ENCODE results near the gene ATOX1. TPM values are rescaled to one million over a fixed set of nuclear protein-coding genes. Genes with fewer than 3 reads are reported as not detected.

The ATOX1 gene
- total and polyA plus RNA-seq, 2 of the 8 experiments (the other 6 are each of a cell fraction or from before 2014, with no cell fraction given) = 79.9 to 232 TPM

DNA sequence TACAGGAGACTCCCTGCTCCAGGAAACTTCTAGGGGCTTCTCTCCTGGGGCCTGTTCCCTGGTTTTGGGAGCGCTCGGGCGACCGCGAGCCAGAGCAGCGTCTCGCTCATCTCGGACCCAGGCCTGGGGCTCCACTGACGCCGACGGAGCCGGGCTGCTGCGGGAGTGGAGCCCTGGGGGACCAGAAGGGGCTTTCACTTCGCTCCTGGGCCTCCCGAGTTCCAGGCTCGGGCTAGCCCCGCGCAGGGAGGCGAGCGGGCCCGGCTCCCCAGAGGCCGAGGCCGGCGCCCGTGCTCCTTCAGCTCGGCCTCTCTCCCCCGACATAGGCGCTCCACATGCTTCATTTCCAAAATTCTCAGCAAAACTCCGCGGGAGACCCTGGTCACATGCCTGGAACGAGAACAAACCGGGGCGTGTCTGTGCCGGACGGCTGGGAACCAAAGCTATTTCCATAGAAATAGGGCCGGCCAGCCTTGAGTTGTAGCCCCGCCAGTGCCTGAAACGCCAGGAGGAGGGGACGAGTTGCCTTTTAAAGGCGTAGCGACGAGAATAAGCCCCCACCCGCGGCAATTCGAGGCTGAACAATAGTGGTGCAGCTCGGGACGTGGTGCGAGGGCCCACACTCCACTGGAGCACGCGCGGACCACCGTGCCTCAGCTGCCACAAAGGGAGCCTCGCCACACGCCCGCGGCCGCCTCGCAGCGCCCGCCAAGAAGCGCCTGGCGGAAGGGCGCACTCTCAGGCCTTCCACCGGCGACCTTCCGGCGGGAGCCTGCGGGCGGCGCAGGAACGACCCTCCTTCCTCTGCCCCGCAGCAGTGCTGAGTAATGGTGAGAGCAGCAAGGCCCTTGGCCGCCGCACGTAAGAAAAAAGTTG lies 12.2 kb upstream of the ATOX1 start:
- peak overlapping the region; percentile 99 for H4K8ac ChIP-seq (ENCODE audit: extremely low read depth, insufficient read depth, low read length)
- H2BK12ac ChIP-seq (ENCODE audit: low read depth, low read length) = peak overlapping the region; percentile 40; the same call in 1 of the 2 replicates
- DNase-seq (ENCODE audit: low read depth in 1 of 2, low spot score in 2 of 2) (peak; percentile 56 to 76), FAIRE-seq (no peak)
- H2AFZ ChIP-seq (ENCODE audit: low read length) = no peak overlapping the region; the same call in 1 of the 2 replicates
- peaks cover 33 to 39% of the 10 kb centered on the region in 2 experiments for H3K79me2 ChIP-seq (ENCODE audit: control insufficient read depth in 1 of 2, insufficient read depth in 2 of 2, low read length in 2 of 2)
- H3K79me1 ChIP-seq (ENCODE audit: low read depth, low read length) = no peaks in the 10 kb centered on the region
- peaks cover 23 to 26% of the 10 kb centered on the region in 2 experiments for H4K20me1 ChIP-seq (replicated peaks in 1 of 2; ENCODE audit: control insufficient read depth in 1 of 2, insufficient read depth in 2 of 2, low read length in 2 of 2)
- H2BK120ac ChIP-seq (replicated peaks; ENCODE audit: low read depth, low read length) = peak overlapping the region; percentile 90
- H3K23me2 ChIP-seq (ENCODE audit: low read depth, low read length) = peaks cover 5% of the 10 kb centered on the region
- no peak overlapping the region; the same call in 1 of the 2 replicates for H2BK15ac ChIP-seq (ENCODE audit: low read length)
- peak overlapping the region; percentile 85 for H3K27ac ChIP-seq (ENCODE audit: low read depth, low read length)
- POLR2A ChIA-PET (ENCODE audit: partially characterized antibody) = interaction anchor here (0.8 to 6.7 kb wide), 28 partner anchors 11 to 1211 kb away, joined by 3 to 182 read pairs (median 4); partner anchors contain the start of genes ATOX1, GLRA1, GM2A and SPARC
- H3K9ac ChIP-seq (replicated peaks in 1 of 4; ENCODE audit: extremely low read depth in 1 of 4, low read depth in 3 of 4, low read length in 3 of 4) = peak overlapping the region; percentile 79 to 94 (median 88)
- no peak overlapping the region for H3K23ac ChIP-seq (ENCODE audit: insufficient read length)
- H3K4me3 ChIP-seq (ENCODE audit: extremely low read depth in 1 of 4, insufficient read depth in 2 of 4, low read depth in 3 of 4, low read length in 4 of 4) = peak overlapping the region; percentile 42 to 70 (median 58)
- no peak overlapping the region for H2BK20ac ChIP-seq (ENCODE audit: low read length)
- peak overlapping the region; percentile 100 for H3K18ac ChIP-seq (ENCODE audit: extremely low read depth, low read length)
- H3K9me3 ChIP-seq (ENCODE audit: insufficient read depth in 2 of 2, low read depth in 1 of 2, low read length in 1 of 2) = no peaks in the 10 kb centered on the region
- peak overlapping the region; percentile 95 for H3K4ac ChIP-seq (replicated peaks; ENCODE audit: insufficient read length, low read depth, low read length)
- CTCF ChIA-PET (ENCODE audit: partially characterized antibody) = interaction anchor here (0.8 to 3.1 kb wide), 8 partner anchors 10 to 100 kb away, joined by 3 to 12 read pairs (median 3); no protein-coding TSS in a partner anchor
- no peaks in the 10 kb centered on the region for H3K27me3 ChIP-seq (replicated peaks in 1 of 4; ENCODE audit: control insufficient read depth in 3 of 4, extremely low read depth in 1 of 4, insufficient read depth in 3 of 4, low read length in 3 of 4)
- peak overlapping the region; percentile 60 to 72 for H3K4me2 ChIP-seq (ENCODE audit: insufficient read depth in 1 of 2, low read depth in 2 of 2, low read length in 2 of 2)
- H3K36me3 ChIP-seq (ENCODE audit: control insufficient read depth in 2 of 4, insufficient read depth in 4 of 4, low read length in 3 of 4) = no peaks in the 10 kb centered on the region
- H2BK5ac ChIP-seq (ENCODE audit: low read depth, low read length) = peak overlapping the region; percentile 98
- H3K4me1 ChIP-seq (replicated peaks in 1 of 4; ENCODE audit: control insufficient read depth in 3 of 4, insufficient read depth in 4 of 4, low read length in 3 of 4) = peaks cover 1 to 8% (median 5%) of the 10 kb centered on the region in 4 experiments; a peak in 5 of 7 replicates
- no peak overlapping the region for H3K14ac ChIP-seq (ENCODE audit: insufficient read length)
- WGBS, 2 experiments (ENCODE audit: extremely low coverage in 1 of 2, insufficient coverage in 1 of 2, insufficient read length in 1 of 2, insufficient replicate concordance in 2 of 2, low coverage in 1 of 2, low lambda C conversion rate in 2 of 2, missing lambda C conversion rate in 1 of 2) = 1% methylated on average over 72 of the region's 75 CpGs; no CpG with 5 or more reads in 1 of the 2 experiments
- H3K56ac ChIP-seq (replicated peaks; ENCODE audit: insufficient read length, low read depth, low read length) = peak overlapping the region; percentile 81
- peak overlapping the region; percentile 97 for H4K91ac ChIP-seq (replicated peaks; ENCODE audit: insufficient read length, low read length)
- no peak overlapping the region for H2AK5ac ChIP-seq (ENCODE audit: low read depth, low read length)
- H4K5ac ChIP-seq (ENCODE audit: insufficient read length, low read depth, low read length) = peak overlapping the region; percentile 96
- no peak for TF ChIP-seq JUND (IDR thresholded peaks at IDR 0.05; ENCODE audit: low read length)
- peak; percentile 42 for TF ChIP-seq TAF7 (optimal IDR thresholded peaks at IDR 0.05; ENCODE audit: borderline replicate concordance, low read depth, low read length)
- TF ChIP-seq HDAC6 (IDR thresholded peaks at IDR 0.05; ENCODE audit: low read depth, low read length) = no peak
- TF ChIP-seq SUZ12 (IDR thresholded peaks at IDR 0.05; ENCODE audit: low read length) = no peak
- no peak for TF ChIP-seq HDAC2 (IDR thresholded peaks at IDR 0.05; ENCODE audit: borderline replicate concordance in 1 of 2, low read depth in 2 of 2, low read length in 2 of 2)
- TF ChIP-seq GTF2F1 (IDR thresholded peaks at IDR 0.05; ENCODE audit: borderline replicate concordance, low read depth, low read length) = no peak
- peak in 1 of 2 experiments; percentile 75; a peak in 1 of 3 replicates for TF ChIP-seq POLR2A (IDR thresholded peaks at IDR 0.05; ENCODE audit: control extremely low read depth in 1 of 2, low read depth in 2 of 2, low read length in 2 of 2)
- TF ChIP-seq YY1 (IDR thresholded peaks at IDR 0.05; ENCODE audit: low read depth, low read length) = no peak; the same call in 1 of the 2 replicates
- peak; percentile 72; the same call in 1 of the 2 replicates for TF ChIP-seq RBBP5 (IDR thresholded peaks at IDR 0.05; ENCODE audit: borderline replicate concordance, low read depth, low read length)
- TF ChIP-seq KDM1A (IDR thresholded peaks at IDR 0.05; ENCODE audit: borderline replicate concordance, low read length) = no peak
- no peak for TF ChIP-seq CBX8 (IDR thresholded peaks at IDR 0.05; ENCODE audit: borderline replicate concordance, low read depth, low read length)

Measured in H1 (cell line).